Measurements from ENCODE around the gene RIN2.

The RIN2 gene

GRCh38 chr20:19758133-19758500, at the start of gene RIN2:
RIN2 (plus strand) TSS chr20:19758258; CDS start chr20:19889602, 131,344 bp downstream.
- no peak for DNase-seq (ENCODE audit: low read depth)
- peak within 1 kb of the TSS; percentile 84 for H3K4me3 ChIP-seq (ENCODE audit: low read depth, low read length)

GRCh38 chr20:19709635-19710335, 48.3 kb upstream of the RIN2 start:
- DNase-seq (ENCODE audit: low read depth) = no peak
- H3K4me3 ChIP-seq (ENCODE audit: low read depth, low read length) = no peak overlapping the region

GRCh38 chr20:19710336-19711120, 47.5 kb upstream of the RIN2 start:
- no peak overlapping the region for H3K4me3 ChIP-seq (ENCODE audit: low read depth, low read length)
- DNase-seq (ENCODE audit: low read depth) = peak; percentile 10

GRCh38 chr20:19711126-19711525, 46.9 kb upstream of the RIN2 start:
- H3K4me3 ChIP-seq (ENCODE audit: low read depth, low read length) = no peak overlapping the region

GRCh38 chr20:19712721-19713260, 45.3 kb upstream of the RIN2 start:
- no peak overlapping the region for H3K4me3 ChIP-seq (ENCODE audit: low read depth, low read length)
- DNase-seq (ENCODE audit: low read depth) = no peak

More at GRCh38 chr20:19711126-19711525, 46.9 kb upstream of the RIN2 start:
- DNase-seq (ENCODE audit: low read depth) = no peak

GRCh38 chr20:19713822-19714578, 44.1 kb upstream of the RIN2 start:
- DNase-seq (ENCODE audit: low read depth) = no peak
- H3K4me3 ChIP-seq (ENCODE audit: low read depth, low read length) = no peak overlapping the region

- DNase-seq (ENCODE audit: low read depth) = no peak
- H3K4me3 ChIP-seq (ENCODE audit: low read depth, low read length) = no peak overlapping the region
Observed at GRCh38 chr20:19714579-19714840, 43.5 kb upstream of the RIN2 start.

- no peak for DNase-seq (ENCODE audit: low read depth)
- no peak overlapping the region for H3K4me3 ChIP-seq (ENCODE audit: low read depth, low read length)
Observed at GRCh38 chr20:19715986-19716385, 42.1 kb upstream of the RIN2 start.

GRCh38 chr20:19718880-19719279, 39.2 kb upstream of the RIN2 start:
- no peak overlapping the region for H3K4me3 ChIP-seq (ENCODE audit: low read depth, low read length)
- no peak for DNase-seq (ENCODE audit: low read depth)

- no peak for DNase-seq (ENCODE audit: low read depth)
- no peak overlapping the region for H3K4me3 ChIP-seq (ENCODE audit: low read depth, low read length)
Observed at GRCh38 chr20:19720991-19721390, 37.1 kb upstream of the RIN2 start.

GRCh38 chr20:19723051-19723450, 35.0 kb upstream of the RIN2 start:
- DNase-seq (ENCODE audit: low read depth) = no peak
- H3K4me3 ChIP-seq (ENCODE audit: low read depth, low read length) = no peak overlapping the region

GRCh38 chr20:19723813-19724430, 34.1 kb upstream of the RIN2 start:
- no peak overlapping the region for H3K4me3 ChIP-seq (ENCODE audit: low read depth, low read length)
- no peak for DNase-seq (ENCODE audit: low read depth)

GRCh38 chr20:19725373-19725772, 32.7 kb upstream of the RIN2 start:
- H3K4me3 ChIP-seq (ENCODE audit: low read depth, low read length) = no peak overlapping the region
- no peak for DNase-seq (ENCODE audit: low read depth)

GRCh38 chr20:19725814-19726525, 32.1 kb upstream of the RIN2 start:
- DNase-seq (ENCODE audit: low read depth) = peak; percentile 4
- no peak overlapping the region for H3K4me3 ChIP-seq (ENCODE audit: low read depth, low read length)

GRCh38 chr20:19727251-19727847, 30.7 kb upstream of the RIN2 start:
- H3K4me3 ChIP-seq (ENCODE audit: low read depth, low read length) = no peak overlapping the region
- no peak for DNase-seq (ENCODE audit: low read depth)

GRCh38 chr20:19729672-19730071, 28.4 kb upstream of the RIN2 start:
- no peak for DNase-seq (ENCODE audit: low read depth)
- no peak overlapping the region for H3K4me3 ChIP-seq (ENCODE audit: low read depth, low read length)

- no peak overlapping the region for H3K4me3 ChIP-seq (ENCODE audit: low read depth, low read length)
- DNase-seq (ENCODE audit: low read depth) = no peak
Observed at GRCh38 chr20:19730706-19731105, 27.4 kb upstream of the RIN2 start.

GRCh38 chr20:19734811-19735210, 23.2 kb upstream of the RIN2 start:
- no peak overlapping the region for H3K4me3 ChIP-seq (ENCODE audit: low read depth, low read length)
- no peak for DNase-seq (ENCODE audit: low read depth)

- H3K4me3 ChIP-seq (ENCODE audit: low read depth, low read length) = no peak overlapping the region
- peak; percentile 80 for DNase-seq (ENCODE audit: low read depth)
Observed at GRCh38 chr20:19735446-19735845, 22.6 kb upstream of the RIN2 start.

Data from skeletal muscle cell (primary cell).